IPS DF 19.7 (cell line): ENCODE data around the gene MAN1A1.

Experiments
- DNase-seq: peaks from one replicate; pipeline ENCODE4 v3.0.0-alpha.2; 2013; ENCODE audit warnings: low read depth, low spot score

MAN1A1 gene

GRCh38 chr6:119346450-119346849 lies 3.1 kb downstream of the MAN1A1 start:
- DNase-seq: no peak

GRCh38 chr6:119345114-119345513 lies 4.4 kb downstream of the MAN1A1 start:
- DNase-seq: no peak

- DNase-seq: no peak
Observed at GRCh38 chr6:119344306-119344705, 5.3 kb downstream of the MAN1A1 start.

GRCh38 chr6:119343573-119344146 lies 5.9 kb downstream of the MAN1A1 start:
- no peak for DNase-seq

- DNase-seq: no peak
Observed at GRCh38 chr6:119343167-119343566, 6.4 kb downstream of the MAN1A1 start.

- no peak for DNase-seq
Observed at GRCh38 chr6:119342430-119342829, 7.1 kb downstream of the MAN1A1 start.

GRCh38 chr6:119340796-119341487 lies 8.6 kb downstream of the MAN1A1 start:
- no peak for DNase-seq

- DNase-seq: no peak
Observed at GRCh38 chr6:119339941-119340456, 9.6 kb downstream of the MAN1A1 start.

GRCh38 chr6:119337762-119338161 lies 11.8 kb downstream of the MAN1A1 start:
- DNase-seq: no peak

GRCh38 chr6:119337252-119337651 lies 12.3 kb downstream of the MAN1A1 start:
- no peak for DNase-seq

GRCh38 chr6:119334535-119335264 lies 14.9 kb downstream of the MAN1A1 start:
- no peak for DNase-seq

- DNase-seq: no peak
Observed at GRCh38 chr6:119333707-119334295, 15.8 kb downstream of the MAN1A1 start.

- DNase-seq: no peak
Observed at GRCh38 chr6:119333063-119333609, 16.4 kb downstream of the MAN1A1 start.

- DNase-seq: no peak
Observed at GRCh38 chr6:119331663-119332286, 17.8 kb downstream of the MAN1A1 start.

- no peak for DNase-seq
Observed at GRCh38 chr6:119330520-119331113, 18.9 kb downstream of the MAN1A1 start.

- no peak for DNase-seq
Observed at GRCh38 chr6:119329794-119330180, 19.8 kb downstream of the MAN1A1 start.

- no peak for DNase-seq
Observed at GRCh38 chr6:119328892-119329793, 20.4 kb downstream of the MAN1A1 start.

- DNase-seq: no peak
Observed at GRCh38 chr6:119328254-119328653, 21.3 kb downstream of the MAN1A1 start.

- DNase-seq: no peak
Observed at GRCh38 chr6:119327810-119328209, 21.8 kb downstream of the MAN1A1 start.
